ENCODE results near the gene PARD3. TPM values are rescaled to one million over a fixed set of nuclear protein-coding genes. Genes with fewer than 3 reads are reported as not detected.
"Not testable (repeated sequence)": the region's sequence is repeated elsewhere in the genome, so short reads cannot be mapped to it uniquely, and the experiment has no call there.

PARD3 gene
- total RNA-seq, 1 experiment from 2014 or later: 24.3 TPM

DNA sequence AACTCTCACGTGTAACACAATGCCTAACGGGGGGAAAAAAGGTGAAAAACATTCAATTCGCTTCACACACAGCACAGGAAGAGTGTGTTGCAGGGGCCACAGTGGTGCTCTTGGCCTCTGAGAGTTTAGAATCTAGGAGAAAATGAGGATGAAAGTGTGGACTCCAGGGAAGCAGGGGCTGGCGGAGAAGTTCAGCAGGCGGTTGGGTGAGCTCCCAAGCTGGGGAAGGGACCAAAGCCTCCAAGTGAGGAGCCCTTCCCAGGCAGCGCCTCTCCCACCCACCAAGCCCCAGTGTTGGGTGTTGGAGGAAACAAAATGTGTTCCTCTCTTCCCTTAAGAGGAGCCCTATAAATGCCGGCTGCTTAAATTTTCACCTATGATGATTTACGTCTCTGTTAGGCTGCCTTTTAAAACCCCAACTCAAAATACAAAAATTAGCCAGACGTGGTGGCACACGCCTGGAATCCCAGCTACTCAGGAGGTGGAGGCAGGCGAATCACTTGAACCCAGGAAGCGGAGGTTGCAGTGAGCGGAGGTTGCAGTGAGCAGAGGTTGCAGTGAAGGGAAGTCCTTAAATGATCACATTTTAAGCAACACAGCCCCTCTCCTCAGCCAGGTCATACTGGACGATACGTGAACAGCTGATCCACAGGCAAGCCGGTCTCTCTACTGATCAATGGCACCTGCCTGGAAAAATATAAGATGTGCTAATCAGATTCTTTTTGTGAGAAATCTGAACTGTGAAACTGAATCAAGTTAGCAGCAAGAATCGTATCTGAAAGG, 735.2 kb downstream of the PARD3 start:
- no peak for DNase-seq (ENCODE audit: low spot score)

GRCh38 chr10:34078745-34079470, 736.2 kb downstream of the PARD3 start:
- DNase-seq (ENCODE audit: low spot score): no peak

- DNase-seq (ENCODE audit: low spot score): no peak
Observed at GRCh38 chr10:34078017-34078744, 736.9 kb downstream of the PARD3 start.

- no peak for DNase-seq (ENCODE audit: low spot score)
Observed at GRCh38 chr10:34076443-34076842, 738.7 kb downstream of the PARD3 start.

DNA sequence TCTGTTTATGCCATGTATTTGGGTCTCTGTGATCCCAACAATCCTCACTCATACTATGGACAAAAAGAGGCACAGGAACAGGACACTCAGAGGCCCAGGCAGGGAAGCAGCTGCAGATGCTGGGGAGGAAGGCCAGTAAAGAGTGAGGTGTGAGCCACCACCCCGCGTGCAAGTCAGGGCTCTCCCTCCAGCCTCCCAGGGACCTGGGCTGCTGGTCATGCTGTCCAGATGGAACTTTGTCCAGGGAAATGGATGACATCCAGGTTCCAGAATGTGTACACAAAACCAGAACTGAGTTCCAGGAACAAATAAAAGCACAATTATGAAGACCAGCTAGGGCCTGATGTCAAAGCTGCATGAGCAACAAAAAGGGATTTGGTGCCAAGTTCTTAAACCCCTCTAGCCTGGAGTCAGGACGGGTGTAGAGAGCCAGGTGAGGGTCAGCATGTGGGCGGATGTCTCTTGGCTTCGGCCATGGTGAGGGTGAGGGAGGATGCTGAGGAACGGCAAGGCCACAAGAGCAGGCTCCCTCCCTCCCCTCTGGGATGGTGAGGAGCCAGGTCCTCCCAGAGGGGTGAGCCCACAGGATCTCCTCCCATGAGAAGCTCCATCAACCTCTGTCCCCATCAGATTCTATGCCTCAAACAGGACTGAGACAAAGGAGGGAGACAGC, 739.7 kb downstream of the PARD3 start:
- no peak for DNase-seq (ENCODE audit: low spot score)

DNA sequence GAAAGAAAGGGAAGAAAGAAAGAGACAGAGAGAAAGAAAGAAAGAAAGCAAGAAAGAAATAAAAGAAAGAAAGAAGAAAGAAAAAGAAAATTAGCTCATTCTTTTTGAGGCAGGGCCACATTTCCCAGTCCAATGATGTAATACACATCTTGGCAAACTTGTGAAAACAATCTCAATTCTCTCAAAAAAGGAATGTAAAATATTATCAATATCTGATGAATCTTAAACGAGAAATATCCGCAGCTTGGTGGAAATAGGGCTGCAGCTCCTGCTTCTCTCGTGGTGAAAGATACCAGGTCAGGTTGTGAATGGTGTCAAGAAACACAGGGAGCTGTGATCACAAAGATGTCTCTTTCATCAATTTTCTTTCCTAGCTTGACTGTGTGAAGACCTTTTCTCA, 741.0 kb downstream of the PARD3 start:
- DNase-seq (ENCODE audit: low spot score): no peak

GRCh38 chr10:34067741-34068140, 747.4 kb downstream of the PARD3 start:
- not testable (repeated sequence) for DNase-seq (ENCODE audit: low spot score)

- DNase-seq (ENCODE audit: low spot score): no peak
Observed at GRCh38 chr10:34063592-34063991, 751.5 kb downstream of the PARD3 start.

- DNase-seq (ENCODE audit: low spot score): no peak
Observed at GRCh38 chr10:34061841-34062240, 753.3 kb downstream of the PARD3 start.

Small RNA genes within 50 kb of the gene (small RNA-seq; reads per million reads assigned to genes)
- gene ELOBP4 (not detected), gene RF00019 (not detected), gene RPL37P18 (not detected)

Data from HT-29 (cell line).